NCI-H226 (cell line): ENCODE data around the gene DSCAM.
"Not testable (repeated sequence)": the region's sequence is repeated elsewhere in the genome, so short reads cannot be mapped to it uniquely, and the experiment has no call there.

Experiments used
- DNase-seq: peaks from one replicate; pipeline ENCODE4 v3.0.0-alpha.2; 2015

The DSCAM gene

DNA sequence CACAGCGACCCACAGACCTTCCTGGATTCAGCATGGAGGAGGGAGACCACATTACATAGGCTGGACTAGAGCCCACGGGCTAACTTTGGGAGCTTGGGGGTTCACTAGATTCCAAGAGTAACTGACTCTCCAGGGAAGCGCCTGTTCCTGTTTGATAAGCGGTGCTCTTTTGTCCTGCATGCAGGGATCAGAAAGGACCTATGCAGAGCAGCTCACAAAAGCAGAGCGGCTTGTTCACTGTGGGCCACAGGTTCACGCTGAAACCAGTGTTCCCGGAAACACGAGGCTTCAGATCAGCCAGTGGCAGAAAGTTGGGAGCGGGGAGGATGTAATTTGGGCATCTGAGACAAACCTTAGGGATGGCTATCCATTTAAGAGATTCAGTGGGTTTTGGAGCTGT, 575.8 kb downstream of the DSCAM start:
- no peak for DNase-seq

DNA sequence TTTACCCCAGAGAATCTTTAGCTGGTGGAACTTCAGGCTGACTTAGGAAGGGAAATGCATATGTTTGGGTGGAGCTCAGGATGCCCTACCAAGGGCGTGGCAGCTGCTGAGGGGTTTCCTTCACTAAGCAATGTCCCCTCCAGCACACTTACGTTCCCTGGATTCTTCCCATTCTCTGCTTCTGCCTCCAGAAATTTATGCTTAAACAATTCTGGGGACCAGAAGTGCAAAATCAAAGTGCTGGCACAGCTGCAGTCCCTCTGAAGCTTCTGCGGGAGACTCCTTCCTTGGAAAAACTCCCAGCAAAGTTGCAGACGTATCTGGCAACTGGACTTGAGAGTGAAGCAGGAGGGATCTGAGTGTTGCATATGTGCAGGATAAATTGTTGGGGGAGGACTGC, 576.9 kb downstream of the DSCAM start:
- DNase-seq = no peak

DNA sequence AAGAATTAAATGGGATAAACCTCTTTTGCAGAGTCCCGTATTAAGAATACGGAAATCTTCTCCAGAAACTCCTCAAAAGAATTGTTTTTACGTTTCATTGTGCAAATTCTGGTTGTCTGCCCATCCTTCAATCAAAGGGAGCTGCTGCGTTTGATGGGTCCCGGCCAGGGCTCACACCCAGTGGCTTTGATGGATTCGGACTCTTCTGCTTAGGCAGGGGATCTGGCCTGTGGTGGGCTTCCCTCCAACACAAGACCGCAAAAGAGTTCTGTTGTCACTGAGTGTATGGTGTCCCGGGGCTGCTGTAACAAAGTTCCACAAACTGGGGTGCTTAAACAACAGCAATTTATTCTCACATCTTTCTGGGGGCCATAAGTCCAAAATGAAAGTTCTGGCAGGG, 577.7 kb downstream of the DSCAM start:
- DNase-seq = no peak

DNA sequence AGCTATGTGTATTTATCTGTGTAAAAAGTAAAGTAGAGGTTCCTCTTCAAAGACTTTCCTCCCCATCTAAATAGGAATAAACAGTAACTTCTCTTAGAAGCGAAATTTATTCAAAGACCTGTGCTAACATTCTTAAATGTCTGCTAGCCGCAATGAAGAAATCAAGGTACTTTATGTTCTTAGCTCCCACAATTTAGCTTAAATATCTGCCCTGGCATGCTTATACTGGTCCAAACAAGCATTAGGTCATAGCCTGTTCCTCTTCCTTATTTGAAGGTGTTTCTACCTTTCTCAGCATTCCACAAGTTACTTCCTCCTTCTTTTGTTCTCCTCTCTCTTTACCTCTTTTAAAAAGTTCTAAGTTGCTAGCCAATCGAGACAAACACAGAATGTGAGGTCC, 588.5 kb downstream of the DSCAM start:
- DNase-seq = not testable (repeated sequence)

DNA sequence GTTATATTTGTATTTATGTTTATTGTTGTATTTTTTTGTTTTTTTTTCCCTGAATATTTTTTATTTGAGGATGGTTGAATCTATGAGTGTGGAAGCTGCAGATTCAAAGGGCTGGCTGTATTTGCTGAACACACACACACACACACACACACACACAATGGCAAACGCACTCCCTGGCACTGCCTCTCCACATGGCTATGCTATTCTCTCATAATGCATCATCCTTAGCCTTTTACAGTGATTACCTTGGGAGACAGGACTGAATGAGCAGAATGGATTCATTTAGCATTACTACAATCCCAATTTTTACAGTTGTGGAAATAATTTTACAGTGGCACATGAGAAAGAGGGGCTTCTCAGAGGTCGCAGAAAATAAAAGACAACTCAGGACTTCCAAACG, 589.6 kb downstream of the DSCAM start:
- DNase-seq = no peak

DNA sequence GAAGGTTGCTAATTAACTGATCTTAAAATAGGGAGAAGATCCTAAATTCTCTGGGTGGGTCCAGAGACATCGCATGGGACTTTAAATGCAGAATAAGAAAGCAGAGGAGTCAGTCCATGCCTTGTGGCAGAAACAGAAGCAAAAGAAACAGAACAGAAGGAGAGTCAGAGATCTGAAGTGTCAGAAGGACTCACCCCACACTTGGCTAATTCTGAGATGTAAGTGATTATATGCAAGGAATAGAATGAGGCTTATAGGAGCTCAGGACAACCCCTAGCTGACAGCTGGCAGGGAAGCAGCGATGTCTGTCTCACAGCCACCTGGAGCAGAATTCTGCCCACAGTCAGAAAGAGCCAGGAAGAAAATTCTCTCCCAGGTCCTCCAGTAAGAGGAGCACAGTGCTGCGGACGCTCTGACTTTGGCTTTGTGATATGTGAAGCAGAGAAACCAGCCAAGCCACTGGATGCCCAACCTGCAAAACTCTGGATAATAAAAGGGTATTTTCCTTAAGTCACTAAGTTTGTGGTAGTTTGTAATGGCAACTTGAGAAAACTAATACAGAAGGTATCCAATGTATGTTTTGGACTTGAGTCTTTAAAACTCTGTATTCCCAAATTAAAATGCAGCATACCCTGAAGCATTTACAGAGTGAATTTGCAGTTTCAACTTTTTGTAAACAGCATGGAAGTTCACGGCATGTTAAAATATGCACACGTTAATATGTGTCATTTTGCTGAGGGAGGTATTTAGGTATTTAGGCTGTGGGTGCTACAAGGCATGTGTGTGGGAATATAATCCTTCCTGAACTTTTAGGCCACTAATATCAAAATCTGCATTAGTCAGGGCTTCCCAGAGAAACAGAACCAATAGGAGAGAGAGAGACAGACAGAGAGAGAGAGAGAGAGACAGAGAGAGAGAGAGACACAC, 591.2 kb downstream of the DSCAM start:
- no peak for DNase-seq

DNA sequence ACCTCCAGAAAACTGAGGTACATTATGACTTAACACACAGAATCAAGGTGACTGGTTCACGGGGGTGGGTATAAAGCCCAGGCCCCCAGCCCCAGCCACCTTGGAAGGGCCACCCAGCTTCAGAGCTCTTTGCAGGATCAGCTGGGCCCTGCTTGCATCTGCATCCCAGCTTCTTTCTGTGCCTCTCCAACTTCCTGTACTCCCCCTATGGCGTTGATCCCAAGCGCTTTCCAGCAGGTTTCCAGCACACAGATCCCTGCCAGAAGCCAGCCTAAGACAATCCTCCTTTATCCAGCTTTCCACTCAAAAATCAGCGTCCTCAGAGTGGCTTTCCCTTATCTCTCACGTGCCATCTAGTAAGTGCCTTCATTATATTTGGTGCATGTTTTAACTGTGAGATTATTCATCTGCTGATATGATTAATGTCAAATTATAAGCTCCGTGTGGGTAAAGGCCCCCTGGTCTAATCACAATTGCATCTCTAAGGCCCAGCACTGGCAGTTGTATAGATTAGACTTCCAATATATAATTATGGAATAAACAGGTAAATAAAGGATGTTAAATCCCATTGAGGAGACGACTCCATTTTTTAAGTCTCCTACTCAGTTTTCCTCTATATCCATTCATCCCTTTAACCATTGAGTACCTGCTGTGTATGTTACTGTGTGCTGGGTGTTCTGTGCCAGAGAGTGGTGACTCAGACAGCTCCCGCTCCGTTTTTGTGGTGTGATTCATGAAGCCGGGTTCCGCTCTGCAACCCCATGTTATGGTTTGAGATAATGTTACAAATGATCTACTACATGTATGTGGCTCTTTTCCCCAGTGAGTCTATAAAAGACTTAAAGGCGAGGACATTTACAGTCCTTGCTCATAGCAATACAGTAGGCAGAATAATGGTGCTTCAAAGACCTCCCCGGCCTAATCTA, 592.2 kb downstream of the DSCAM start:
- no peak for DNase-seq

DNA sequence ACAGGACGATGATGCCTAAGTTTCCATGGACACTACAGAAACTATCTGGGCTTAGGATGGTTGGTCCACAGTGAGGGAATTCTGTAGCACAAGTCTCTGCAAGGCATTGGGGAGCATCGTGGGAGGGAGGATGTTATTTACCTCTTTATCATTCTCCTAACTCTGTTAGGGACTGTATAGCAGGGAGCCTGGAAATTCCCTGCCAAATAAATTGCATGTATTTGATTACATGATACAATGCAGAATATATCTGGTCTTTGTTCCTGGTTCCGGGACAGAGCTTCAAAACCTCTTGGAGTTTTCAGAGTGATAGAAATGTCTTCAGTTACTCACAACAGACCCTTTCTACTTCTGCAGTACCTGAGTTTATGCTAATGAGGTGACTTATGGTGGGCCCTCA, 593.8 kb downstream of the DSCAM start:
- DNase-seq = no peak

DNA sequence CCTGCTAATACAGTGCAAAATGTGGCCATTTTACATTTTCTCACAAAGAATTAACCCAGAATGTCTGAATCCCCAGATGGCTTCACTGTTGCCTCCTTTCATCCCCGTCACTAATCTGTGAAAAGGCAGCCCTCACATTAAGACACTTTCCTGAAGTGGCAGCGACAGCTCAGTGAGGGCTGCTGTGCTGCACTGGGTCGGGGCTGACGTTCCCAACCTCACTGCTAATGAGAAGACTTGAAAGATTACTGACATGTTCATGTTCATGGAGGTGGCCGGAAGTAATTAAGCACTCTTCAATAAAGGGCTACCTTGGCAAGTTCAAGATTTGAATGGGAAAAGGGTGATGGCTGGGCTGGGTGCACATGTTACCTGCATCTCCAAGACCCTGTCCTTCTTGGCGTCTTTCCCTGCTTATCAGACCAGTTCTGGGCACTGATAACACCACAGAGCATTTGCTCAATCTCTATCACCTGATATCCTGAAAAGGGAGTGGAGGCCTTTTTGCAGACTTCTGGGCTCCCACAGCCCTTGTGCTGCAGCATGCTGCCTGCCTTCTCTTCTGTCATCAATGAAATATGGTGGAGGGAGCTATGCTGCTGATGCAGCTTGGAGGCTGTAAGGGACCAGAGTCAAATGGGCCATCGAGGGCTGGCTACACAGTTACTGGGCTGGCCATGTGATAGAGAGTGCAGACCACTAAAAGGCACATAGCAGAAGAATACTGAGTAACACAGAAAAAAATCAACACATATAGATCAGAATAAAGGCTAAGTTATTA, 596.3 kb downstream of the DSCAM start:
- DNase-seq = no peak

DNA sequence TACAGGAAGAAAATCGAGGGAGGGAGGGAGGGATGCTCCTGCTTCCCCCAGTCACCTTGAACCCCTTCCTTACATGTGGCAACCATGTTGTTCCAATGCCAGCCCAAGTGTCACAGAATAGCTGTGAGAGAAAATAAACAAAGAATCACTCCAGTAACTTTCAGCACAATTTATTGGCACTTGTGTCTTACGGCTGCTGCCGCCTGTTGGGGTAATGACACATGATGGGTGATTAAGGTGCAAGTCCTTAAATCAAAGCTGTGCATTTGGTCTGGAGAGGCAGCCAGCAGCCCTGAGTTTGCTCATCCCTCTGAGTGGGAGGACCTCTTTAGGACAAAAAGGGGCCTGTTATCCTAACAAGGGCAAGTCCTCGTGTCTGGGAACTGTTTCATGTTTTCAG, 602.0 kb downstream of the DSCAM start:
- DNase-seq = no peak

DNA sequence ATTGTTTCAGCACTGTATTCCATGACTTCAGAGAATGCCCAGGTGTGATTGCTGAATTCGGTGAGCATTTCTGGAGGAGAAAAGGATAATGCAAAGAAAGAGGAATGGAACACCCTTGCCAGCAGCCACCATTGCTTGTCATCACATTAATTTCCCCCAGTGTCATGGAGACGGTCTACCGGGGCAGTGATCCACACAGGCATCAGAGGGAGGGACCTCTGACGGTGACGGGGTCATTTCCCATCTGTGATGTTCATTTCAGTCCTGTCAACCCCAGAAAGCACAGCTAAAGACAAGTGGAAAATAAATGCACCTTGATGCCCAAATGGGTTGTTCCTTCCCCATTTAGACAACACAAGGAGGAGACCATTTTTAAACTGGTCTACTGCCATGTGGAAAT, 603.3 kb downstream of the DSCAM start:
- DNase-seq = no peak

DNA sequence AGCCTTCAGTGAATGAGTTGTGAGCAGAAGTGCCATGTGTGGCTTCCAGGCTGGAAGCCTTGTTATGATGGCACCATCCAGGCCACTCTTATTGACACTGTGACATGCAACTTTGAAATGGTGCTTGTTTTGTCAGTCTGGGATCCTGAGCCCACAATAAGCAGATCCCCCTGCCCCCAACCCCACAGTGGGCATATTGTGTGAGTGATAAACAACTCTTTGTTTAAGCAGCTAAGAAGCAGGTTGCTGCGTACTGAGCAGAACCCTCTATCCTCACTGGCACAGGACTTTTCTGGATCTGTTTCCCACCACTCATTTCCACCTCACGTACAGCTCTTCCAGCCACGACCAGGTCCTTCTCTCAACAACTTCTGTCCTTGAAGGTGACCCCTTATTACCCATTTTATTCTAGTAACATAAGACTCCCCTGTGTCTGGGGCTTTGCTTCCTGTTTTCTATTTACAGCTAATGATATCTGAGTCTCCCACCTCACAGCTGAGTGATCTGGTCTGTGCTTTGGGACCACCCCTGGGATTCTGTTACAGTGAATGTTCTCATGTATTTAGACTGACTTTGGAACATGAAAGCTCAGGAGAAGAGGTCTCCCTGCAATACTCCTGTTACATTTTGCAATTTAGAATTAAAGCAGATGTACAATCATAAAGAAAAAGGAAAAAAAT, 604.2 kb downstream of the DSCAM start:
- no peak for DNase-seq

DNA sequence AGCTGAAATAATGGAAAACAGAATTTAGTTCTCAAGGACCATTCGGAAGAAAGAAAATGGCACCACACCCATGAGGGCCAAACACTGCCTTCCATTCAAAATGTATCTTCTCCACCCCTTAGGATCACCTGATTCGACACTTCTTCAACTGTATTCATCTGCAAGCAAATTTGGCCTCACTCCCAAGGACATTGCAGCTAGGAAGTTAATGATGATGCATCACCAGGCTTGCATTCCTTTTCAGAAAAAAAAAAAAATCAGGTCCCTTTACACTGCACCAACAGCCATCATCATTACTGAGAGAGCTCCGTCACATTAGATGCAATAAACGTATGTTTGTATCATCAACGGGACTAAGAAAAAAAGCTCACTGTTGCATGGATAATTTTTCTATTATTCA, 611.4 kb downstream of the DSCAM start:
- no peak for DNase-seq

DNA sequence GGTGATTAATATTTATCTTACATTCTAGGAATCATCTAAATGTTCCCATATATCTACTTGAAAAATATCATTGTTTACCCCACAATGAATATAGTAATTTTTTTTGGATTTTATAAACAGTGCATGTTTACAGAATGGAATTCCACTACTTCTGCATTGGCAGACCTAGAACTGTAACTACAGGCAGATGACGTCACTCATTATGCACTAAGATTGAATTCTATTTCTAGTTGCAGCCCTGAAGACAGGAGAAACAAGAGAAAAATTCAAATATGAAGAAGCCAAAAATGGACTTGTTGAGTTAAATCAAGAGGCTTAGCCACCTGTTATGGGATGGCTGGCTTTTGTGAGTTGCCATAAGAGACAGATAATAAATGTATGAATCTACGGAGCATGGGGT, 615.0 kb downstream of the DSCAM start:
- no peak for DNase-seq

DNA sequence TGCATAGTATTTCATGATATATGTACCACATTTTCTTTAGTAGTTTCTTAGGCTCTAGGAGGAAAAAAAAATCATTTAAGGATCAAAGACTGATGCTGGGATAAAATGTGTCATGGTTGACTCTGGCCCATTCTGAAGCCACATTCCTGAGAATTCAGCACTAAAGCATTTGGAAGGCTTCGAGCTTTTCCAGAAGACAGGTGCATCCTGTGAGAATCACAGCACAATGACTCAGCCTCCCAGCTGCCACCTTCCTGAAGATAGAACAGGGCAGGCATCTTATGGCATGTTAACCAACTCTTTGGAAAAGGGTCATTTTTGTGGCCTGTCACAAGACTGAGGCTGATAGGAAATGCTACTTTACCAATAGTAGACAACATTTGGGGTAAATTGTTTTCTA, 619.9 kb downstream of the DSCAM start:
- DNase-seq = no peak

DNA sequence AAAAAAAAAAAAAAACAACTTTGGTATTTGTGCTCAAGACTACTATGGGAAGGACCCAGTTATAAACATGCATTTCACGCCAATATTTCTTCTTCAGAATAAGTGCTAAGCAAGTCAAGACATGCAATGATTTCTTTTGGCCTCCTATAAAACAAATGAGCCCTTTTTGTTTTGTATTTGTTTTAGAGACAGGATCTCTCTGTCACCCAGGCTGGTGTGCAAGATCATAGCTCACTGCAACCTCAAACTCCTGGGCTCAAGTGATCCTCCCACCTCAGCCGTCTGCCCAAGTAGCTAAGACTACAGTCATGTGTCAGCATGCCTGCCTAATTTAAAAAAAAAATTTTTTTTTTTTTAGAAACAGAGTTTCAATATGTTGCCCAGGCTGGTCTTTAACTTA, 631.0 kb downstream of the DSCAM start:
- DNase-seq = no peak

DNA sequence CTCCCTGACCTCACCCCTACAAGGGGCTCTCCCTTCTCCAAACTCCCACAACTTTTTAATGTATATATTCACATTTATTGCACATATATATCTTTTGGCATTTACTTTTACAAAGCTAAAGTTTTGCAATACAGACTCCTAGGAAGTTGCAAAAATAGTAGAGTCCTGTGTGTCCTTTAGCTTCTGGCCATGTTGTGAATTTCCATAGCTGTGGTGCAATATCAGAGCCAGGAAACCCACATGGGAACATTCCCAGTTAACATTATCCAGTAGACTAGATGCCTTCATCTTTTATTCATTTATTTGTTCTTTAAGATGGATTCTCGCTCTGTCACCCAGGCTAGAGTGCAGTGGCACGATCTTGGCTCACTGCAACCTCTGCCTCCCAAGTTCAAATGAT, 636.7 kb downstream of the DSCAM start:
- no peak for DNase-seq

DNA sequence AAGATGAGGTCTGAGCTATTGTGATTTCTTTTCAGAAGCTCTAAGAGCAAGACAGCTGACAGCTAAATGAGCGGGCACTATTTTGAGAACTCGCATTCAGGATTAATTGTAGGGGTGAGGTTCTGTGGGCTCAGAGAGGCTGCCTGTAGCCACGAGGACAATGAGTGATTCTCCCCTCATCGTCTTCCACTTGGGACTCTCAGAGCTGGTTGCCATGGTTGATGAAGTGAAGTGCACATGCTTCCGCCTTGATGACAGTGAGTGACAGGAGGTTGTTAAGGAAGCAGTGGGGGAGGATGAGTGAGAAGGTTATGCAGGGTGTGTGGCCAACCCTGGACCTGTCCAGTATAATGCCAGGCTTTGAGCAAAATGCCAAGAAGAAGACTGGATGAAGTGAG, 638.0 kb downstream of the DSCAM start:
- DNase-seq = no peak

DNA sequence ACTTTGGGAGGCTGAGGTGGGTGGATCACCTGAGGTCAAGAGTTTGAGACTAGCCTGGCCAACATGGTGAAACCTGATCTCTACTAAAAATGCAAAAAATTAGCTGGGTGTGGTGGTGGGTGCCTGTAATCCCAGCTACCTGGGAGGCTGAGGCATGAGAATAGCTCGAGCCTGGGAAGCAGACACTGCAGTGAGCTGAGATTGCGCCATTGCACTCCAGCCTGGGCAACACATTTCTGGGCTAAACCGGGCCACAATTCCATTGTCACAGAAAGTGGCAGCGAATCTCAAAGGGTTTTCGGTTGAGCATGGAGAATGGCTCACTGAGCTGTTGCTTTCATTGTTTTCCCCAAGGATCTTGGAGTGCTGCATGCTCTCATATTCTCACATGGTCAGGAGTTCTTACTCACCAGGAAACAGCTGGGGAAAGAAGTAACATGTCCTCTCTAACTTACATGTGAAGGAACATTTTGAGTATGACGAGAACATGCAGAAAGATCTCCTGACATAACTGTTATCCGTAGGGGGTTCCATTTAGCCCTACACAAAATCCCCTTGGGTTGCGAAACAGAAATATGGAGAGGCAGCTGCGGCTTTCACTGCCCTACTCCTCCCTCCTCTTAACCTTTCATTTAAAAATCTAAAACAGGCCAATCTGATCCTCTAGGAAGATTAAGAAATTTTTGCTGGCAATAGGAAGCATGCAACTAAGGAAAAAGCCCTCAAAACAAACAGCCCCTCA, 638.6 kb downstream of the DSCAM start:
- DNase-seq = no peak

DNA sequence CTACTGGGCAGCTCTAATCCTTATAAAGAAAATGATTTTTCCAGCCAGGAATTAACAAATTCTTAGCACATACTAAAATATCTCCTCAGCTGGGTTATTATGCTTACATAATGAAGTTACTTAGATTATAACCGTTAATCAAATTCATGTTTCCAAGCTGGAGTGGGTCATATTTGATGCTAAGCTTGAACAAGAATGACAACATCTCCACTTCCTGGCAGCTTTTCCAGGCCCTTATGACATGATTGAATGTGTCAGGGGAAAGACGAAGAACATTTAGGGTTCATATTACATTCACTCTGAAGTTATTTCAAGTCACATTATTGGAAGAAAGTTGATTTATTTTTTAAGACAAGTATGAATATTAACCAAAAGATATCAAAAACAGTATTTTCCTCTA, 646.0 kb downstream of the DSCAM start:
- DNase-seq = no peak

DNA sequence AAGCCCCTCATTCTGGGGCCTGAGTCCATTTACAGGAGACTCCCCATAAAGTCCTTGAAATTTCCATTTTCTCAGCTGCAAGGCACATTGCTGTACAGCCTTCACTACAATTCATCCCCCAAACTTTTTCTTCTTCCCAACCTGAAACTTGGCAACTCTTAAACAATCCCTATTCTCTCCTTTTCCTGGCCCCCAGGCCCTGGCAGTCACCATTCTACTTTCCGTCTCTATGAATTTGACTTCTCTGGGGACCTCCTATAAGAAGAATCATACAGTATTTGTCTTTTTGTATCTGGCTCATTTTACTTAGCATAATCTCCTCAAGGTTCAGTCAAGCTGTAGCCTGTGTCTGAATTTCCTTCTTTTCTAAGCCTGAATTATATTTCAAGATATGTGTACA, 646.8 kb downstream of the DSCAM start:
- DNase-seq = no peak
